Measurements from ENCODE around the gene MYEOV. TPM values are rescaled to one million over a fixed set of nuclear protein-coding genes. Genes with fewer than 3 reads are reported as not detected.

MYEOV gene
- polyA plus RNA-seq, 1 donor from 2014 or later: 1.4 TPM

GRCh38 chr11:69339041-69339733 lies 45.2 kb downstream of the MYEOV start:
- no peak overlapping the region for H3K4me3 Mint-ChIP-seq
- H3K36me3 Mint-ChIP-seq: no peaks in the 10 kb centered on the region
- H3K4me1 Mint-ChIP-seq: peaks cover 16 to 17% (median 17%) of the 10 kb centered on the region in 3 donors
- no peaks in the 10 kb centered on the region for H3K27me3 Mint-ChIP-seq
- peaks cover 0 to 5% (median 4%) of the 10 kb centered on the region in 3 donors for H3K9me3 Mint-ChIP-seq
- H3K27ac Mint-ChIP-seq: no peak overlapping the region

GRCh38 chr11:69339983-69340565 lies 46.1 kb downstream of the MYEOV start:
- Mint-ChIP-seq H3K4me3 (no peak overlapping the region), H3K36me3 (no peaks in the 10 kb centered on the region), H3K9me3 (peaks cover 0 to 5% (median 4%) of the 10 kb centered on the region in 3 donors), H3K27ac (no peak overlapping the region), H3K4me1 (peaks cover 14 to 17% (median 17%) of the 10 kb centered on the region in 3 donors), H3K27me3 (no peaks in the 10 kb centered on the region)

GRCh38 chr11:69342588-69343330 lies 48.8 kb downstream of the MYEOV start:
- Mint-ChIP-seq H3K4me3 (no peak overlapping the region), H3K27me3 (peaks cover 2% of the 10 kb centered on the region), H3K36me3 (no peaks in the 10 kb centered on the region), H3K4me1 (peaks cover 4 to 8% (median 6%) of the 10 kb centered on the region in 3 donors), H3K9me3 (peaks cover 0 to 8% (median 8%) of the 10 kb centered on the region in 3 donors), H3K27ac (no peak overlapping the region)

- Mint-ChIP-seq H3K27me3 (peaks cover 2% of the 10 kb centered on the region), H3K36me3 (no peaks in the 10 kb centered on the region), H3K4me3 (no peak overlapping the region), H3K4me1 (peaks cover 1 to 3% (median 3%) of the 10 kb centered on the region in 3 donors), H3K27ac (no peak overlapping the region), H3K9me3 (peaks cover 2 to 13% (median 11%) of the 10 kb centered on the region in 3 donors)
These were observed 49.7 kb downstream of the MYEOV start for GRCh38 chr11:69343401-69344321.

GRCh38 chr11:69344570-69345145 lies 50.7 kb downstream of the MYEOV start:
- Mint-ChIP-seq H3K27me3 (peaks cover 2% of the 10 kb centered on the region), H3K36me3 (peaks cover 4% of the 10 kb centered on the region), H3K9me3 (peaks cover 2 to 14% (median 12%) of the 10 kb centered on the region in 3 donors), H3K4me3 (no peak overlapping the region), H3K27ac (no peak overlapping the region), H3K4me1 (no peaks in the 10 kb centered on the region)

Other genes with a start within 250 kb of the MYEOV start
- gene TPCN2, start 245.2 kb upstream of the MYEOV start, polyA plus RNA-seq: 5.7 TPM
- gene SMIM38, start 138.2 kb upstream of the MYEOV start, polyA plus RNA-seq: not detected
- gene LINC01488, start 187.5 kb downstream of the MYEOV start, polyA plus RNA-seq: not detected

All from IgD-negative memory B cell (primary cell).